B cell (primary cell): ENCODE measurements around the gene IKZF1.
A peak's percentile ranks its signal among the peaks of the same experiment; 100 is the strongest.

Source experiments
- CTCF ChIP-seq: fragments of 200-600 bp; IDR thresholded peaks from one replicate; pipeline ENCODE4 v1.8.0; 2022; ENCODE audit warnings: antibody characterized with exemption, mild to moderate bottlenecking
- EZH2 ChIP-seq: IDR thresholded peaks from 2 replicates; pipeline ENCODE4 v1.6.1; 2012; ENCODE audit warnings: borderline replicate concordance, low read depth, mild to moderate bottlenecking, moderate library complexity, low read length; ENCODE audit not compliant: insufficient read depth, poor library complexity, severe bottlenecking

DNA sequence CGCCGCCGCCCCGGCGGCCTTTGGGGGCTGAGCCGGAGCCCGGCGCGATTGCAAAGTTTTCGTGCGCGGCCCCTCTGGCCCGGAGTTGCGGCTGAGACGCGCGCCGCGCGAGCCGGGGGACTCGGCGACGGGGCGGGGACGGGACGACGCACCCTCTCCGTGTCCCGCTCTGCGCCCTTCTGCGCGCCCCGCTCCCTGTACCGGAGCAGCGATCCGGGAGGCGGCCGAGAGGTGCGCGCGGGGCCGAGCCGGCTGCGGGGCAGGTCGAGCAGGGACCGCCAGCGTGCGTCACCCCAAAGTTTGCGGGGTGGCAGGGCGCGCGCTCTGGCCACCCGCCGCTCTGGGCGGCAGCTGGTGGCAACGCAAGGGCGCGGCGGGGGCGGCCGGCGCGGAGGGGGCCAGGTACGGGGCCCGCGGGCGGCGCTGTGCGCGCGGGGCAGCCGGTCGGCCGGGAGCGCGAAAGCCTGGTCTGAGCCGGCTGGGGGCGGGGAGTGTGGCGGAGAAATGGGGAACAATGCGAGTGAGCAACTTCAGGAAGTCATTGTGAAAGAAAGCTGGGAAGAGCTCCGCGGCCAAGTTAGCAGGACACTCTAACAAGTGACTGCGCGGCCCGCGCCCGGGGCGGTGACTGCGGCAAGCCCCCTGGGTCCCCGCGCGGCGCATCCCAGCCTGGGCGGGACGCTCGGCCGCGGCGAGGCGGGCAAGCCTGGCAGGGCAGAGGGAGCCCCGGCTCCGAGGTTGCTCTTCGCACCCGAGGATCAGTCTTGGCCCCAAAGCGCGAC, at the start of gene IKZF1:
- peak; percentile 11 for TF ChIP-seq CTCF
- no peak for TF ChIP-seq EZH2
